SU-DHL-6 (cell line): Measurements from ENCODE around the gene SLC2A3.
"Not testable (repeated sequence)": the region's sequence is repeated elsewhere in the genome, so short reads cannot be mapped to it uniquely, and the experiment has no call there.

Experiments
- CTCF ChIP-seq: fragments of 200-600 bp; sonication (generic); IDR thresholded peaks from one replicate; pipeline ENCODE4 v1.5.1; 2017; ENCODE audit warnings: antibody characterized with exemption, mild to moderate bottlenecking, low read length, moderate library complexity; ENCODE audit not compliant: insufficient read depth, poor library complexity, severe bottlenecking
- EZH2phosphoT487 ChIP-seq: fragments of 200-600 bp; sonication (generic), shearing (Covaris generic); conservative IDR thresholded peaks from 2 replicates; pipeline ENCODE4 v1.6.1; 2018; ENCODE audit warnings: mild to moderate bottlenecking, antibody characterized with exemption, low read length, moderate library complexity, mixed read lengths

- TF ChIP-seq CTCF, EZH2phosphoT487: not testable (repeated sequence)
These were observed 8.8 kb upstream of the SLC2A3 start for GRCh38 chr12:7944760-7945159.
